Retinal pigment epithelial cell (primary cell): Measurements from ENCODE around the gene TBCC.

ENCODE experiments used
- DNase-seq: peaks from one replicate; pipeline ENCODE4 v3.0.0-alpha.2; 2010; ENCODE audit warnings: low read depth
- H3K4me3 ChIP-seq: 2 replicates; pipeline ENCODE4 v1.5.1; 2011; ENCODE audit warnings: mild to moderate bottlenecking, low read length, control low read depth, moderate library complexity
- CTCF ChIP-seq: conservative IDR thresholded peaks from 2 replicates; pipeline ENCODE4 v1.5.1; 2011; ENCODE audit warnings: low read depth, low read length, control low read depth, inconsistent platforms

TBCC gene

GRCh38 chr6:42720739-42721138 lies 25.2 kb downstream of the TBCC start:
- DNase-seq: no peak
- no peak for TF ChIP-seq CTCF
- no peak overlapping the region for H3K4me3 ChIP-seq

GRCh38 chr6:42715871-42716270 lies 30.0 kb downstream of the TBCC start:
- DNase-seq: no peak
- H3K4me3 ChIP-seq: no peak overlapping the region
- no peak for TF ChIP-seq CTCF

GRCh38 chr6:42714098-42714761 lies 31.7 kb downstream of the TBCC start:
- no peak for TF ChIP-seq CTCF
- H3K4me3 ChIP-seq: no peak overlapping the region
- DNase-seq: no peak

- TF ChIP-seq CTCF: no peak
Observed at GRCh38 chr6:42711930-42712329, 34.0 kb downstream of the TBCC start.

GRCh38 chr6:42710316-42710715 lies 35.6 kb downstream of the TBCC start:
- TF ChIP-seq CTCF: no peak
- H3K4me3 ChIP-seq: no peak overlapping the region
- DNase-seq: peak; percentile 93

More at GRCh38 chr6:42711930-42712329, 34.0 kb downstream of the TBCC start:
- DNase-seq: no peak
- H3K4me3 ChIP-seq: no peak overlapping the region

- H3K4me3 ChIP-seq: no peak overlapping the region
- no peak for TF ChIP-seq CTCF
- no peak for DNase-seq
Observed at GRCh38 chr6:42709871-42710270, 36.0 kb downstream of the TBCC start.

GRCh38 chr6:42708096-42708495 lies 37.8 kb downstream of the TBCC start:
- DNase-seq: no peak
- no peak overlapping the region for H3K4me3 ChIP-seq
- no peak for TF ChIP-seq CTCF
